Activated B cell treated with CpG ODN at 0.5 μM for 24 hours (primary cell): Measurements from ENCODE around the gene AMOTL1. TPM values are rescaled to one million over a fixed set of nuclear protein-coding genes. Genes with fewer than 3 reads are reported as not detected.

Experiments used
- ATAC-seq: fragments of 200-7000 bp; cut with Tn5 transposase; one replicate; pipeline ENCODE4 v1.10.0; 2021; ENCODE audit warnings: low read depth, mild to moderate bottlenecking, moderate library complexity
- CTCF ChIA-PET: fragments of 350-600 bp; sonication (Branson Sonifier 250); formaldehyde crosslinking; loops from one replicate; lab custom pipeline; 2021; ENCODE audit warnings: antibody characterized with exemption; lab: Charles Lee
- POLR2A ChIA-PET: fragments of 350-600 bp; sonication (Branson Sonifier 250); formaldehyde crosslinking; loops from one replicate; lab custom pipeline; 2021; ENCODE audit warnings: antibody characterized with exemption; lab: Charles Lee
- DNase-seq: peaks from one replicate; pipeline ENCODE4 v3.0.0; 2022
- H3K27ac Mint-ChIP-seq: one replicate; pipeline ENCODE4 v1.8.0; 2020; ENCODE audit warnings: mixed read lengths
- H3K27me3 Mint-ChIP-seq: one replicate; pipeline ENCODE4 v1.8.0; 2021; ENCODE audit warnings: mixed read lengths
- H3K36me3 Mint-ChIP-seq: one replicate; pipeline ENCODE4 v1.8.0; 2021; ENCODE audit warnings: low read depth, mixed read lengths
- H3K4me1 Mint-ChIP-seq: one replicate; pipeline ENCODE4 v1.8.0; 2021; ENCODE audit warnings: mixed read lengths
- H3K4me3 Mint-ChIP-seq: one replicate; pipeline ENCODE4 v1.8.0; 2020; ENCODE audit warnings: mild to moderate bottlenecking, mixed read lengths
- H3K9me3 Mint-ChIP-seq: one replicate; pipeline ENCODE4 v1.8.0; 2020; ENCODE audit warnings: mixed read lengths
- CTCF ChIP-seq: fragments of 200-600 bp; IDR thresholded peaks from one replicate; pipeline ENCODE4 v1.8.0; 2022; ENCODE audit warnings: antibody characterized with exemption, mild to moderate bottlenecking
- intact Hi-C: fragments of 100-400 bp; cut with micrococcal nuclease; formaldehyde crosslinking; loops from one replicate; pipeline ENCODE4 v1.15.1; 2024
- total RNA-seq: library from RNA; stranded (reverse); gene quantifications from 2 replicates; pipeline ENCODE4 v1.2.3, GENCODE V29; 2022

Gene AMOTL1
- total RNA-seq, 1 donor from 2014 or later: 1.0 TPM

DNA sequence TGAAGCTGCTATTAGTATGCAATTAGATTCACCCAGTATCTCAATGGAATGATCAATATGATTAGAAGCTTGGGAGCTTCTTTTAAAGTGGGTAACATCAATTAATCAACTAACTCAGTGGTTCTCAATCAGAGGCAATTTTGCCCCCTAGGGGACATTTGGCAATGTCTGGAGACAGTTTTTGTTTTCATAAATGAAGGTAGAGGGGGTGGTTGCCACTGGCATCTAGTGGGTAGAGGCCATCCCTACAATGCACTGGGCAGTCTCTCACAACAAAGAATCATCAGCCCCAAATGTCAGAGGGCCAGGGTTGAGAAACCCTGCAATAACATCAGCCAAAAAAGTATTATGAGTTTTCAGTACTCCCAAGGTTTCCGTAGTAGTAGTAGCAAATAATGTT lies 5.9 kb upstream of the AMOTL1 start:
- Mint-ChIP-seq H3K27ac (no peak overlapping the region), H3K4me3 (no peak overlapping the region), H3K9me3 (no peaks in the 10 kb centered on the region), H3K36me3 (no peaks in the 10 kb centered on the region), H3K27me3 (peaks cover 8% of the 10 kb centered on the region), H3K4me1 (no peaks in the 10 kb centered on the region)
- CTCF ChIA-PET: no interaction called here
- ATAC-seq (no peak), DNase-seq (no peak)
- no peak for TF ChIP-seq CTCF
- POLR2A ChIA-PET: no interaction called here
- intact Hi-C loops: loop anchor here (2.0 kb wide), 1 partner anchor 243 kb away; no protein-coding TSS in a partner anchor

GRCh38 chr11:94762995-94763394 lies 5.2 kb upstream of the AMOTL1 start:
- H3K4me3 Mint-ChIP-seq: no peak overlapping the region
- ATAC-seq (no peak), DNase-seq (no peak)
- H3K4me1 Mint-ChIP-seq: peaks cover 4% of the 10 kb centered on the region
- H3K9me3 Mint-ChIP-seq: no peaks in the 10 kb centered on the region
- no peaks in the 10 kb centered on the region for H3K36me3 Mint-ChIP-seq
- H3K27ac Mint-ChIP-seq: no peak overlapping the region
- peaks cover 10% of the 10 kb centered on the region for H3K27me3 Mint-ChIP-seq
- intact Hi-C loops: loop anchor here (2.0 kb wide), 1 partner anchor 244 kb away; no protein-coding TSS in a partner anchor
- TF ChIP-seq CTCF: no peak
- CTCF ChIA-PET: no interaction called here
- POLR2A ChIA-PET: no interaction called here

DNA sequence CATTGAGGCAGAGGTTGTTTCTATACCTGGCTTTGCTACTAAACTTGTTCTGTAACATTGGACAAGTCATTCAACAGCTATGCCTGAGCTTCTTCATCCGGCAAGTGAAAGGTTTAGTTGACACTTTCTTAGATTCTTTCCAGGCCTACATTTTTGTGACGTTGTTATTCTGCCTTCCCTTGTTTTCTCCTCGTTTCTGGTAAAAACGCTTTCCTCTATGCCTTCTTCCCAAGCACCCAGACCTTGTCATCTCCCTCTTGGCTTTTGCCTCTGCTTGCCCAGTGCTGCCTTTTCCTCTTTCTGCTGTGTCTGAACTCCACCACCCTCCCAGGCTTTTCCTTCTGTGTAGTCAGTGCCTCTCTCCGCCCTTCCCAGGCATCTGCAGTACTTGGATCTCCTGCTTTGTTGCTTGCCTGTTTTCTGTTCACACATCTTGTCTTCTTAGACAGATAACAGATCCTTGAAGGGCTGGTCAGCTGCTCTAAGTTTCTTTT lies 1.4 kb upstream of the AMOTL1 start:
- Mint-ChIP-seq H3K27me3 (peaks cover 25% of the 10 kb centered on the region), H3K4me3 (no peak overlapping the region), H3K27ac (no peak overlapping the region), H3K9me3 (no peaks in the 10 kb centered on the region), H3K4me1 (peaks cover 14% of the 10 kb centered on the region), H3K36me3 (no peaks in the 10 kb centered on the region)
- CTCF ChIA-PET: no interaction called here
- intact Hi-C loops: no loop called here
- TF ChIP-seq CTCF: no peak
- DNase-seq: no peak
- no peak for ATAC-seq
- POLR2A ChIA-PET: no interaction called here

DNA sequence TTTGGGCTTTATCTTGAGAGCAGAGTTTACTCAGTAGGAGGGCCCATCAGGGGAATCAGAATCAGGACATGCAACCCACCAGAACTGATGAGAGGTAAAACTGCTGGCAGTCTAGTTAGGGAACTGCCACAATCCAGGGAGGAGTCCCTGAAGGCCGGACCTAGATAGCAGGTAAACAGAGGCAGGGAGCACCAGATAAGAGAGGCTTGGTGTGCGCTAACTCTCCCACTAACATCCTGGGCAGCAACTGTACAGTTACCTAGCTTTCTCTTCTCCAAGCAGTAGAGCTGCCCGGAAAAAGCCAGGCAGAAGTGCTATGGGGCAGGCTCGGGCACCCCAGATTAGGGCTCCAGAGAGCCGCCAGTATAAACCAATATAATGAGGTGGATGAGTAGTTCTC lies 865 bp upstream of the AMOTL1 start:
- ChIA-PET CTCF (no interaction called here), POLR2A (no interaction called here)
- no peak for ATAC-seq
- no peak for DNase-seq
- H3K9me3 Mint-ChIP-seq: no peaks in the 10 kb centered on the region
- intact Hi-C loops: no loop called here
- H3K36me3 Mint-ChIP-seq: no peaks in the 10 kb centered on the region
- no peak overlapping the region for H3K4me3 Mint-ChIP-seq
- no peak overlapping the region for H3K27ac Mint-ChIP-seq
- TF ChIP-seq CTCF: no peak
- H3K27me3 Mint-ChIP-seq: peaks cover 25% of the 10 kb centered on the region
- peaks cover 14% of the 10 kb centered on the region for H3K4me1 Mint-ChIP-seq

GRCh38 chr11:94768602-94769541 lies 716 bp downstream of the AMOTL1 start:
- CTCF ChIA-PET: no interaction called here
- Mint-ChIP-seq H3K27ac (no peak overlapping the region), H3K27me3 (peaks cover 34% of the 10 kb centered on the region), H3K9me3 (no peaks in the 10 kb centered on the region), H3K4me3 (peak overlapping the region; percentile 78), H3K36me3 (no peaks in the 10 kb centered on the region), H3K4me1 (peaks cover 14% of the 10 kb centered on the region)
- TF ChIP-seq CTCF: no peak
- intact Hi-C loops: no loop called here
- POLR2A ChIA-PET: no interaction called here
- DNase-seq: no peak
- ATAC-seq: no peak
